GM18861 (cell line): ENCODE data around the gene ZIC2.

ENCODE experiments used
- ATAC-seq: cut with Tn5 transposase; IDR thresholded peaks from one replicate; pipeline ENCODE4 v1.9.1; 2021; ENCODE audit not compliant: unreplicated experiment

Gene ZIC2

GRCh38 chr13:99974296-99974938, 7.2 kb upstream of the ZIC2 start:
- no peak for ATAC-seq

GRCh38 chr13:99974939-99975561, 6.5 kb upstream of the ZIC2 start:
- no peak for ATAC-seq

GRCh38 chr13:99975626-99976025, 6.0 kb upstream of the ZIC2 start:
- no peak for ATAC-seq

GRCh38 chr13:99976575-99976974, 5.0 kb upstream of the ZIC2 start:
- ATAC-seq, result no peak

- no peak for ATAC-seq
Measured at GRCh38 chr13:99977334-99977911, 4.2 kb upstream of the ZIC2 start.

- no peak for ATAC-seq
Measured at GRCh38 chr13:99977912-99978798, 3.4 kb upstream of the ZIC2 start.

- ATAC-seq, result no peak
Measured at GRCh38 chr13:99978799-99979452, 2.7 kb upstream of the ZIC2 start.

- no peak for ATAC-seq
Measured at GRCh38 chr13:99979453-99980200, 2.0 kb upstream of the ZIC2 start.

- ATAC-seq, result no peak
Measured at GRCh38 chr13:99980201-99980823, 1.3 kb upstream of the ZIC2 start.

GRCh38 chr13:99980824-99981734, 505 bp upstream of the ZIC2 start:
- no peak for ATAC-seq

- no peak for ATAC-seq
Measured at GRCh38 chr13:99982036-99982730, 599 bp downstream of the ZIC2 start.

- ATAC-seq, result no peak
Measured at GRCh38 chr13:99982731-99983498, 1.3 kb downstream of the ZIC2 start.

- ATAC-seq, result no peak
Measured at GRCh38 chr13:99983499-99984401, 2.2 kb downstream of the ZIC2 start.

GRCh38 chr13:99984461-99985240, 3.1 kb downstream of the ZIC2 start:
- ATAC-seq, result no peak

GRCh38 chr13:99985241-99985874, 3.8 kb downstream of the ZIC2 start:
- no peak for ATAC-seq
